Stimulated activated CD4-positive, alpha-beta T cell treated with anti-CD3 and anti-CD28 coated beads, Interleukin-4, amount 100 ng/mL, for 48 hours (primary cell): ENCODE data around the gene ATG9A.

ENCODE experiments used
- DNase-seq, 2 donors: peaks; one replicate each; pipeline ENCODE4 v3.0.0-alpha.2; 2020; ENCODE audit warnings: low read depth in 2 of 2

Gene ATG9A

DNA sequence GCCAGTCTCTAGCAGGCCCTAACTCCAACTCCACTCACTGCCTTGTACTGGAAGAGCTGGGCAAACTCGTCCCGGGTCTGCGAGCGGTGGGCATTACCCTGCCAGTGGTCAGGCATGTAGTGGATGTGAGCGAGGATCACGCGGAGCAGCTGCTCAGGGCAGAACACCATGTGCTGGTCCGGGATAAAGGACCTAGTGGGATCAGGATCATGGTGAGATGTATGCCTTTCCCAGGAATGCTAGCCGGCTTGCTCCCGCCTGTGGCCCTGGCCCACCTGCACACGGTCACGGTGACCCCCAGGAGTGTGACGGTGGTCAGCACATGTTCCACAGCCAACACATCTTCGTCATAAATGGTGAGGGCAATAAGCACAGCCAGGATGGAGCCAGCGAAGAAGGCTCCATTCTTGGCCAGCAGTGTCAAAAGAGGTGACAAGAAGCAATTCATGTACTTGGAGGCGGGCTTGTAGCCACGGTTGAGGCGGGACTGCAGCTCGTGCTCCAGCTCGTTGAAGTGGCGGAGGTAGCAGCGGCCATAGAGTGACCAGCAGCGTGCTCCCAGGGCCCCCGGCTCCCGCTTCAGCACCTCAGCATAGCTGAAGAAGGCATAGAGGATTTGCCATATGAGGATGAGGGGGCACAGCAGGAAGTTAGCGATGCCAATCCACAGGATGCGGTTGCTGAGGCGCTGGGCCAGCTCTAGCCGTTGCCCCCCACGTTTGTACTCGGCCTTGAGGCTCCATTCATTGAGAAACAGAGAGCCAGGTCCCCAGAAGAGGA lies 5.4 kb downstream of the ATG9A start:
- no peak for DNase-seq

DNA sequence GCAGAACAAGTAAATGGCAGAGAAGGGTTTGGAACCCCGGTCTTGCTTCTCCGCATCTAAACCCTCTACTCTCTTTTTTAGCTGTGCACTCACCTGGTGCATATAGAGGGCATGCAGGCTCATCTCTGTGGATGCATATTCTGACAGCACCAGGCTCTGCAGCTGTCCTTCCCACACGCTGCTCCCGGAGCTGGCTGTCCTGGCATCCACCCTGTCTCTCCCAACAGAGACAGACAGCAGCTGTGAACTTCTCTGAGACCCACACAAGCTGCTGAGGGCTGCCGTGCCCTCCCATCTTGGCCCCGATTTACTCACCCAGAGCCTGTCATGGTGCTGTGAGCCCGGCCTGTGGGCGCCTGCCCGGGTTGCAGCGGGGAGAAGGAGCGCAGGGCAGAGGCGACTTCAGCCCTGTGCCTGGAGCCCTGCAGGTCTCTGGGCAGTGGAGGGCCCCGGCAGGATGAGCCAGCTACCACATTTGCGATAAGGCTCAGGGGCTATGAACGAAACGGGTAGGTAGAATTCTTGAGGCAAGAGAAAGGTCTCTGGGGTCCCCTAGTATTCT lies 7.4 kb downstream of the ATG9A start:
- DNase-seq, result no peak

DNA sequence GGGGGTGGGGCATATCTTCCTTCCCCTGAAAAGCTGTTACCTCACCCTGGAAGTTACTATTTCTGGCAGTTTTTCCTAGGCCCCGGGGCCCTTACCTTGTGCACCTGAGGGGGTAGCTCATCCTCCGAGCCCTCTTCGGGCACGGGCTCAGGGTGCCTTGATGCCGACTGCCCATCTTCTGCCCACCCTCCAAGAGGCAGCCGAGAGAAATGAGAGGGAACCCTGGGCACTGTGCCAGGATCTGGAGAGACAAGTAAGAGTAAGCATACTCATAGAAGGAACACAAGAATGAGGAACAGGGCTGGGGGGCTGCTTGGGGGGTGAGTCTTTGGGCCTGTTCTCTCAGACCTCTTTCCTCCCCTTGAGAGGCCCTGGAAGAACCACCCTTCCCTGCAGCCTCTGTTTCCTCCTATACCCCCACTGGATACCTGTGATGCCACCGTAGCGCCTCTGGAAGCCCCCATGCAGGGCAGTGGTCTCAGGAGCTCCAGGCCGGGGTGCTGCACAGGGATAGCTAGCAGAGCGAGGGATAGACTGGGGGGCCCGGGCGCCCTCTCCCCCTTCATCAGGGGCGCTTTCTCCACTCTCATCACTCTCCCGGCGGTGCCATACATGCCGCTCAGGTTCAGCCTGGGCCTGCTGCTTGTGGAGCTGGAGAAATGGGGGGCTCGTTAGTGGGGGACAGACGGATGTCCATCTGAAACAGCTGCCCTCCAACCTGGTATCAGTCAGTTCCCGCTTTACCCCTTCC lies 8.6 kb downstream of the ATG9A start:
- no peak for DNase-seq

DNA sequence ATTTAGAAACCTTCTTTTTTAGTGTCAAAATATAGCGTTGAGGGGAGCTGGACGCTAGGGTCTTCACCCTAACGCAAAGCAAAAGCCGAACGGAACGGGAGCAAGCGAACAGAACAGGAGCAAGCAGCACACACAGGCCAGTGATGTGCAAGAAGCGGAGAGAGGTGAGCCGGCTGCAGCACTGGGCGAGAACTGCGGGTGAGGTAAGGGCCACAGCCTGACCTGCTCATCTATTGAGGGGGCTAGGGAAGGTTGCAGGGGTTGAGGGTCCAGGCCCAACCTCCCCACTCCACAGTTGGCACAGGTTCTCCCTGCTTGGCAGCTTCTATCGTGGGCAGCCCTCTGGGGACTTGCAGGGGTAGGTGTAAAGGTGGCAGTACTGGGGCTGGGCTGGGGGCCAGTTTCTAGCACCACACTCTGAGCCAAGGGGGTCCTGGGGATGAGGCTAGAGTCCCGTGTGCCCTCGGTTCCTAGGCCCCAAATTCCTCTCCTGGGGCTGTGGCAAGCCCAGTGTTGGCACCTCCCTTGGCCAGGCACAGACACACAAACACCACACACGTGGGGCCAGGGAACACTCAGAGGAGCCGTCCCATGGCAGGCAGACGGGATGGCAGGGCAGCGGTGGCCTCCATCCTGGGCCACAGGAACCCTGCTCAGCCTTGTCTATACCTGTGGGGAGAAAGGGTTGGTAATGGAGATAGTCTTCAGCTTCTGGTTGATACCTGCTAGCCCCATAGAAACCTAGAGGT lies 9.5 kb downstream of the ATG9A start:
- no peak for DNase-seq

DNA sequence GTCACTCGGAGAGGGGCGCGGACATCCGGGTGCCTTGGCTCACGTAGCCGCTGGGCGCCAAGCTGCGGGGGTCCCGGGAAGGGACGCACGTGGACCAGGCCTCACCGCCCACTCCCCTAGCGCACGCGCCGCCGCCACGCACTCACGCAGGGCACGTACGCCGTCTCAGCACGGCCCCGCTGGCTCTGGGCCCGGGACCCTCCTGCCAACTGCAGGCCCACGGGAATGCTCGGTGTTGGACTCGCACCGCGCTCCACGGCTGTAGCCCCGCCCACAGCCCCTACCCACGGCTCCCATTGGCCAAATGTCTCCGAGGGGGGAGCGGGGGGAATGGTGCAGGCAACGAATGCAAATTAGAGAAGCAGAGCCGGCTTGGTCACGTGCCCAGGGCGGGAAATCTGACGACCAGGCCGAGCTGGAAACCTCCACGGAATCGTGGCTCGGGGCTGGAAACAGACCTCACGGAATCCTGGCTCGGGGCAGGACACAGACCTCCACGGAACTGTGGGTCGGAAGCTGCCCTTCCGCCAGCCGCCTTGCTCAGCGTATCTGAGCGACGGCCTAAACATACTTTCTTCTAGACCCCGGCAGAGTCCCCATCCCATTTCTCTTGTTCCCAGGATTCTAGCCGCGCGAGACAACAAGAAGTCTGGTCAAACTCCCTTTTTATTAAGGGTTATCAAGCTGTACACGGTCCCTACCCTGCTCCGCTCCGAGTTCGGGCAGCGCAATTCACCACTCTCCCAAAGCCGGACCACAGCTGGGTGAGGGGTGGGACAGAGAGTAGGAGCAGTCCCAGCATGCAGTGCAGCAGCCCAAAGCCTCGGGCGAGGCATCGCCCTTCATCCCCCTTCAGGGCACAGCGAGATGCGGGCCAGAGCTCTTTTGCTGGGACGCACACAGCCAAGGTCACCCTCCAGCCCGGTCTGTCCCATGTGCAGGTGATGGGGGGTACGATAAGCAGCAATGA lies 10.4 kb downstream of the ATG9A start, which contains the start of gene ABCB6:
Gene ABCB6, minus strand, starts transcription at position 227 of the 970 bp plus-strand sequence. CDS start 285 bp downstream, outside the sequence.
- DNase-seq, result peak; percentile 87

DNA sequence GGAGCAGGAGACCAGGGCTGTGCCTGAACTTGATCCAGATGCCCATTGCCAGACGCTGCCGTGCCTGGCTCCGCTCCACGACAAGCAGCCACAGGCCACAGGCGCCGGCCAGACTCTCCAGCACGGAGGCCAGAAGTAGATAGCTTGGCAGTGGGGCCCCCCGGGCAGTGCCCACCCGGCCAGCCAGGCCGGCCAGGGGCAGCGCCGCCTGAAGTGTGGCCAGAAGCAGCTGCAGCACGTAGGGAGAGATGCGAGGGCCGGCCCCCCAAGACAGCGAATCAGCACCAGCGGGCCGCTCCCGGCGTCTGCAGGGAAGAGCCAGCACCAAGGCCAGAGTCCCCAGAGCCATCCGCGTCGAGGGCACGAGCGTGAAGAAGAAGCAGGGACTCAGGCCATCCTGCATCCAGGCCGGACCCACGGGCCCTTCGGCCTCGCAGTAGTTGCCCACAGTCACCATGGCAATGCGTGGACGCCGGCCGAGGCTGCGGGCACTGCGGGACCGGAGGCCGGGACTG lies 11.2 kb downstream of the ATG9A start:
- no peak for DNase-seq

DNA sequence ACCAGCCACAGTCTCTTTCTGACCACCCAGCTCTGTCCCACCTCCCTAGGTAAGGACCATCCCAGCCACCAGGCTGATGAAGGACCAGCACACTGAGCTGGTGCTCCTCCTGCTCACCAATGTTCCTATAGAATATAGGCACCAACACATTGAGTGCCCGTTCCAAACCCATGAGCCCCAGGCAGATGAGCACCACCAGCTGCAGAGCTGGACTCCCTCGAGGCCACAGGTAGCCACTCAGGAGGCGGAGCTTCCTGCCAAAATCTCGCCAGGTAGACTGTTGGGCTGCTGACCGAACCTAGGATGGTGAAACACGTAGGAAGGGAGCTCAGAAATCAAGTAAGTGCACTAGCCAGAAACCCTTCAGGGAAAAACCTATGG lies 12.9 kb downstream of the ATG9A start:
- DNase-seq, result no peak

DNA sequence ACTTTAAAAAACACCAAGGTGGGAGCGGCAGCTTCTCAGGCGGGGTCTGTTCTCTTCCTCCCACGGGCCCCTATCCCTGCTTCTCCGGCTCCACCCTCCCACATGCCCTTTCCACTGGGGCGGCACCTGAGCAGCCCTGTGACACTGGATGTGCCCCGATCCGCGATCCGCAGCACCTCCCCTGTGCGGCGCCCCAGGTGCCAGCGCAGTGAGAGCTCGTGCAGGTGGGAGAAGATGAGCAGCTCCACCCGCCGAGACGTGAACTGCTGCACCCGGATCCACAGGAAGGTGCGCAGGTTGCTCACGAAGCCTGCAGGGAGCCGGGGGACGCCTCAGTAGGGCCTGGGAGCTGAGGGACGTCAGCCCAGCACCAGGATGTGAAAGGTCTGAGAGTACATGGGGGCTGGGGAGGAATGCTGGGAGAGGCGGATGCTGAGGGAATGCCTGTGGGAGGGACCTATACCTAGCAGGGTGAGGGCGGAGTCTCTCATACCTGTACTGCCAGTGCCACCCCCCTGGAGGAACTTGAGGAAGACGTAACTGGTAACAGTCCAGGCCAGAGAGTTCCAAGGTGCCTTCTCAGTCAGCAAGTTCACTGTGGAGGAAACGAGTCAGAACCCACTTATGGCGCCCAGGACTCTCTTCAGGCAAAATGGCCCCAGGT lies 13.4 kb downstream of the ATG9A start:
- no peak for DNase-seq

DNA sequence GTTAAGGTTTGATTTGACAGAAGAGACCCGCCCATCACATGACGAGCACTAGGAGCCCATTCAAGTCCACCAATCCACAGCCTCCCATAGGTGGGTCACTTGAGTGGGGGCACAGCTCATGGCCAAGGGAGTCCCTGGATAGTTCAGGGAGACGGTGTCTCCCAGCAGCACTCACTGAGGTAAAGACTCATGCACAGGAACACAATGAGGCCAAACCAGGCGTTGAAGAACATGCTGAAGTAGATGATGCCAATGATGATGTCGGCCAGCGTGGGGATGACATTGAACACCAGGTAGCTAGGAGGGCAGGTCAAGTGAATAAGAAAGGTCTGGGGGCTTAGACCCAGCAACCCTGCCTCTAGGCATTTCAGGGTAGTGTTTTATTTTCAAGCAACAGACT lies 14.7 kb downstream of the ATG9A start:
- DNase-seq, result no peak

DNA sequence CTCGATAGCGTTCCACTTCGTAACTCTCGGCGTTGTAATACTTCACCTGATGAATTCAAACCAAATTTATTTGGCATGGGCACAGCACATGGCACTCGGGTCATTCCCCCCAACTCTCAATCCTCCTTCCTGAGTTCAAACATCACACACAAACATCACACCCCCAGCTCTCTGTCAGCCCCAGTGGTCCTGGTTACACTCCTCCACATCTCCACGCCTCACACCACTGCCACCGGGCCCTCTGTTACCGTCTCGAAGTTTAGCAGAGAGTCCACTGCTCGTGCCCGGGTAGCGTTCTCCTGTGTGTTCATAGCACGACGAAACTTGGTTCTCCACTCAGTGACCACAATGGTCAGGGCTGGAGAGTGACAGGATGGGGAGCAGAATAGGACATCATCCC lies 15.3 kb downstream of the ATG9A start:
- DNase-seq, result no peak

DNA sequence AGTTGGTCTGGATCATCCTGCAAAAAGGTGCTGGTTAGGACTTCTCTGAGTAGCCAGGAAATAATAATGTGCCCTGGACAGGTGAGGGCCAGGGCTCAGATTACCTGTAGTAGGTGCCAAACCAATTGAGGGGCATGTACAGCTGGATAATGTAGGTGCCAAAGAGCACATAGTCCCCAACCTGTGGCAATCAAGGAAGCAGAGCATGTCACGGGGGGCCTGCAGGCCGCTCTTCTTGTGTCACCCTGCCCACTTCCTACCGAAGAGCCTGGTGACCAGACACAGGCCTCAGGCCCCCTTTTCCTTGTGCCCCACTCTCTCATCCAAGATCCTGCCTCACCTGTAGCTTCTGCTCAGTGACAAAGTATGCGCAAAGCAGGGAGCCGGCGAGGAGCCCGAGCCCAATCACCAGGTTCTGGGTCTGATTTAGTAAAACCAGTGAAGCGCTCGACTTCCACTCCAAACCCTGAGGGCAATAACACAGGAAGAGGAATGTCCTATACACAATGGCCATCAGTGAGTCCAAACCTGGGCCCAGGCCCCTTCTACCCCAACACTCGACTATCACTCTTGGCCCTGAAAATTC lies 15.9 kb downstream of the ATG9A start:
- no peak for DNase-seq

DNA sequence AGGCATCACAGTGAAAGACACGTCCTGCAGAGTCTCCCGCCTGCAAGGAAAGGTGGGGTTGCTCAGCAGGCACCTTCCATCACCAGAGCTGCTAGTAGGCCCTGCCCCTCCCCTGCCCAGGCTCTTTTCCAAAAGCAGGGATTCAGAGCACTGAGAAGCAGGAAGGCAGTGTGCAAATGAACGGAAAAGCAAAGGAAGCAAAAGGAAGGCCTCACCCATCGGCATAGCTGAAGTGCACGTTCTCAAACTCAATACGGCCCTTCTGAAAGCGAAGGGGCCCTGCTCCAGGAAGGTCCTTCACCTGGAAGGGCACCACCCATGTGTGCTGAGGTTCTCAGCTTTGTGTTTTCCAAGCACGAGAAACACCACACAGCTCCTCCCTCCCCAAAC lies 16.4 kb downstream of the ATG9A start:
- DNase-seq, result no peak

DNA sequence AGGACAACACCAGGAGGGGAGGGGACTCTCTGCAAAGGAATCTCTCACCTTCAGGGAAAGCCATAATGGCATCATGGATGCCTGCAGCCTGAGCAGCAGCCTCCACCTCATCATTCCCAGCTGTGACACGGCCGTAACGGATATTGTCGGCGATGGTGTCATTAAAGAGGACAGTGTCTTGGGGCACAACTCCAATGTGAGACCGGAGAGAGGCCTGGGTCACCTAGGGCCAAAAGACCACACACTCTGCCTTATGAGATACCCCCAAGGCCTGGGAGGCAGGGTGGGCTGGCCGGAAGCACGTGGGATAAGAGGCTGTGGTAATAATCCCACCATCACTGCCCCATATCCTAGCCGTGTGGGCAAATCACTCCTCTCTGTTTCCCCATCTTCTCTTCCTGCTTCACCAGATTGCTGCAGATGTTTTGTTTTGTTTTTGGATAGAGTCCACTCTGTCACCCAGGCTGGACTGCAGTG lies 18.5 kb downstream of the ATG9A start:
- DNase-seq, result no peak

DNA sequence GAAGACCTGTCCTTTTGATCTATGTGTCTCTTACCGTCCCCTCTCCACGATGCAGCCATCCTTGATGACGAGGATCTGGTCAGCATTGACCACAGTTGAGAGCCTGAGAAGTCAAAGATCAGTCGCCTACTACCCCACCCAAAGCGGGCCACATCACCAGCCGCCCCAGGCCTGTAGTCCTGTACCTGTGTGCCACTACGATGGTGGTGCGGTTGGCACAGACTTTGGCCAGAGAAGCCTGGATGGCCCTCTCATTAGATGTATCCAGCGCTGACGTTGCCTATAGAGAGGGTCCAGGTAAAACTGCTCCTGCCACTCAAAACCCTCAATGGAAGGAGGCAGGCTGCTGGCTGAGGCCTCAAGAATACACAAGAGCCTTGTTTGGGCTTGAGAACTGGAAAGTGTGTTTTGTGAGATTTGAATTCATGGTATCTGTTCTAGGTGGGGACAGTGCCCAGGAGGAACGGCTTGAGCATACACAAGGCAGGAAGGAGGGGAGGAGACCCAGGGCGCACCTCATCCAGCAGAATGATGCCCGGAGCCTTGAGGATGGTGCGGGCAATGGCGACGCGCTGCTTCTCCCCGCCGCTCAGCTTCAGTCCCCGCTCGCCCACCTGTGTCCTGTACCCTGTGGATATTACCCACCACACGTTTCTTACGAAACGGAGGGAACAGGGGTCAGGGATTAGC lies 19.1 kb downstream of the ATG9A start:
- DNase-seq, result no peak

DNA sequence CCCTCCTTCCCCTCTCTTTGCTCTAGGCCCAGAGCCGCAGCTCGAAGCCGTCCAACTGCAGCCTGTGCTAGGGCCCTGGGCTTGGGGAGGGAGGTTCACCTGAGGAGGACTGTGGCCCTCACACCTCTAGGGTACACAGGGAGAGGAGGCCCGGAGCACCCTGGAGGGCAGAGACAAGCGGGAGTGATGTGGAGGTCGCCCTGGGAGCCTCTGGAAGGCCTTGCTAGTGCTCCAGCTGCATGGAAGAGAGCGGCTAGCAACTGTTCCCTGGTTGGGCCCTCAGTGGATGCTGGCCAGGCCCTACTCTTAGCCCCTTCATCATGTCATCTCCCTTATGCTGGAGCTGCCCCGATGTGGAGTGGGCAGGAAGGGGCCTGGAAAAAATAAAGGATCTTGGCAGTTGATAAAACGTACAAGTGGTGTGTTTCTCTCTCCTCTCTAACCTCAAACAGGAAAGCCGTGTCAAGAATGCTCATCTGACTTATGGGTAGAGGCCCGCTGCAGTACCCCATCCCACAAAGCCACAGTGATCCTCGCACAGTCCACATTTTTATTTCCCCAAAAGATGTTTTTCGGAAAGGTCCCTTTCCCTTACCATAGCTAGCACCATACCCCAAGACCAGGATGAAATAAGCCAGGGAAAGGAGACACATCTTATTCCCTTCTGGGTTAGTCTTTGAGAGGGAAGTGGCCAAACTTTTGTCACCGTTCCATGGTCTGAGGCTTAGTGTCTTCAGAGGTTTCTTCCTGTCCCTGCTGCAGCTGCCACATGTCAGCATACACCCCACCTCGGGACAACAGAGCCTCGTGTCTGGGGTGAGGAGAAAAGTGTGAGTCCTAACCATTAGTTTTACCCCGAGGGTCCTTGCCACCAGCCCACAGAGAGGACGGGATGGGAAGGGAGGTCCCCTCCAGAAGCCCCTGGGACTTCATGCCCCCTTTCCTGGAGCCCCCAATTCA lies 19.9 kb downstream of the ATG9A start:
- no peak for DNase-seq

DNA sequence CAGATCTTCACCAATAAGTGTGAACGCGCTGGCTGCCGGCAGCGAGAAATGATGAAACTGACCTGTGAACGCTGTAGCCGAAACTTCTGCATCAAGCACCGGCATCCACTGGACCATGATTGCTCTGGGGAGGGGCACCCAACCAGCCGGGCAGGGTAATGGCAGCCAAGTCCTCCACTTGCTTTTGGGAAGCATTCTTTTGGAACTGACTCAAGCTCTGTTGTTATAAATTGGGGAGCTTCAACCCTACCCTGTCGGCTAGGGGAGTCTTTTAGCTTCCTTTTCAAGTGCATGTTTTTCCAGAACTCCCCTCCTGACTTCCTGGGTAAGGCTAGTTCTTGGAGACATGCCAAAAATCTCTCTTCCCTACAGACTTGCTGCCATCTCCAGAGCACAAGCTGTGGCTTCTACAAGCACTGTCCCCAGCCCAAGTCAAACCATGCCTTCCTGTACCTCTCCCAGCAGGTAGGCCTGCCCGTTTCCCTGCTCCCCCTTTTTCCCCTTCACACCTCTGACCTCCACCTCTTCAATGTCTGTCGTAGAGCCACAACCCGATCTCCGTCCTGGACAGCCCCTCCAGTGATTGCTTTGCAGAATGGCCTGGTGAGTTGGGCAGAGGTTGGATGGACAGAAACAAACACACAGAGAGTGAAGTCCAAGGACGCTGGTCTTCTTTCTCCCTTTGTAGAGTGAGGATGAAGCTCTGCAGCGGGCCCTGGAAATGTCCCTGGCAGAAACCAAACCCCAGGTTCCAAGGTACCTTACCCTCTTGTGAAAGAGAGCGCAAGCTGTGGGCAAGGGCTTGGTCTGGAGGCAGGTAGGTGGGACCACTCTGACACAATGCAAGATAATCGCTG lies 21.3 kb downstream of the ATG9A start:
- no peak for DNase-seq
